Cardiac muscle cell (in vitro differentiated cells and primary cell): ENCODE measurements around the gene TSPYL4. TPM values are rescaled to one million over a fixed set of nuclear protein-coding genes. Genes with fewer than 3 reads are reported as not detected.

ENCODE experiments used
- DNase-seq, 2 donors: peaks; one replicate each; pipeline versions ENCODE4 v3.0.0 to v3.0.0-alpha.2; 2010 to 2017; ENCODE audit warnings: low read depth in 1 of 2, low spot score in 1 of 2
- H3K27ac ChIP-seq: fragments of 200-600 bp; sonication (generic); 2 replicates; pipeline ENCODE4 v1.5.1; 2016
- H3K27me3 ChIP-seq: fragments of 200-600 bp; sonication (generic); 2 replicates; pipeline ENCODE4 v1.6.0; 2016; ENCODE audit warnings: control low read depth
- H3K36me3 ChIP-seq: fragments of 200-600 bp; sonication (generic); 2 replicates; pipeline ENCODE4 v1.5.1; 2016; ENCODE audit warnings: control low read depth
- H3K4me1 ChIP-seq: fragments of 200-600 bp; sonication (generic); 2 replicates; pipeline ENCODE4 v1.8.1; 2017; ENCODE audit warnings: low read depth, mild to moderate bottlenecking, mixed run types
- H3K4me3 ChIP-seq: fragments of 200-600 bp; sonication (generic); 2 replicates; pipeline ENCODE4 v1.5.1; 2016; ENCODE audit warnings: mild to moderate bottlenecking
- H3K9me3 ChIP-seq: fragments of 200-600 bp; sonication (generic); 2 replicates; pipeline ENCODE4 v1.5.1; 2017; ENCODE audit warnings: low read depth, mild to moderate bottlenecking, control low read depth
- CTCF ChIP-seq: IDR thresholded peaks from 2 replicates; pipeline ENCODE4 v1.5.1; 2012; ENCODE audit warnings: low read depth, mild to moderate bottlenecking, low read length
- polyA plus RNA-seq: library from polyadenylated mRNA; unstranded; fragments of >200 nt; fragmentation: Nextera tagmentation; extraction: Ambion mirVana; gene quantifications from 2 replicates; pipeline ENCODE4 v1.2.1, GENCODE V29; 2016
- total RNA-seq: library from RNA; depleted of rRNA; stranded (reverse); fragments of >200 nt; gene quantifications from 2 replicates; pipeline ENCODE4 v1.2.3, GENCODE V29; 2016

Gene TSPYL4
- total and polyA plus RNA-seq, 2 experiments from 2014 or later: 38.2 to 54.1 TPM

- TF ChIP-seq CTCF: peak; percentile 9
- Histone ChIP-seq H3K4me1 (peaks cover 30% of the 10 kb centered on the region), H3K4me3 (peak within 1 kb of the TSS; percentile 75), H3K27me3 (no peaks in the 10 kb centered on the region), H3K36me3 (no peaks in the 10 kb centered on the region), H3K27ac (peak within 1 kb of the TSS; percentile 92), H3K9me3 (no peaks in the 10 kb centered on the region)
- peak; percentile 98 for DNase-seq
Measured at GRCh38 chr6:116279232-116280160, 25.6 kb upstream of the TSPYL4 start, which contains the start of gene TSPYL1. Gene TSPYL1 (minus strand): TSS chr6:116279930. CDS start chr6:116279830, 100 bp downstream.

GRCh38 chr6:116278854-116279231 lies 25.0 kb upstream of the TSPYL4 start:
- DNase-seq: peak in 1 of 2 donors; percentile 67
- peak overlapping the region; percentile 75 for H3K4me3 ChIP-seq
- H3K9me3 ChIP-seq: no peaks in the 10 kb centered on the region
- peaks cover 30% of the 10 kb centered on the region for H3K4me1 ChIP-seq
- no peaks in the 10 kb centered on the region for H3K36me3 ChIP-seq
- H3K27me3 ChIP-seq: no peaks in the 10 kb centered on the region
- H3K27ac ChIP-seq: peak overlapping the region; percentile 92
- no peak for TF ChIP-seq CTCF

- Histone ChIP-seq H3K27me3 (no peaks in the 10 kb centered on the region), H3K36me3 (no peaks in the 10 kb centered on the region), H3K4me3 (peak overlapping the region; percentile 75), H3K27ac (peak overlapping the region; percentile 92), H3K4me1 (peaks cover 30% of the 10 kb centered on the region), H3K9me3 (no peaks in the 10 kb centered on the region)
- DNase-seq: no peak
- TF ChIP-seq CTCF: no peak
Measured at GRCh38 chr6:116278481-116278829, 24.6 kb upstream of the TSPYL4 start.

- DNase-seq: no peak
- H3K27ac ChIP-seq: no peak overlapping the region
- H3K27me3 ChIP-seq: no peaks in the 10 kb centered on the region
- H3K4me1 ChIP-seq: peaks cover 30% of the 10 kb centered on the region
- no peaks in the 10 kb centered on the region for H3K9me3 ChIP-seq
- TF ChIP-seq CTCF: no peak
- no peaks in the 10 kb centered on the region for H3K36me3 ChIP-seq
- peak overlapping the region; percentile 75 for H3K4me3 ChIP-seq
Measured at GRCh38 chr6:116277124-116277523, 23.2 kb upstream of the TSPYL4 start.

GRCh38 chr6:116271149-116271708 lies 17.4 kb upstream of the TSPYL4 start:
- Histone ChIP-seq H3K27me3 (no peaks in the 10 kb centered on the region), H3K9me3 (no peaks in the 10 kb centered on the region), H3K27ac (no peak overlapping the region), H3K36me3 (no peaks in the 10 kb centered on the region), H3K4me3 (no peak overlapping the region), H3K4me1 (peaks cover 8% of the 10 kb centered on the region)
- no peak for DNase-seq
- no peak for TF ChIP-seq CTCF
